ENCODE measurements around the gene C5orf58. TPM values are rescaled to one million over a fixed set of nuclear protein-coding genes. Genes with fewer than 3 reads are reported as not detected.

The C5orf58 gene
- total RNA-seq, result not detected in 2 replicates

- intact Hi-C loops (cut with micrococcal nuclease), result no loop called here
Measured at GRCh38 chr5:170232786-170233185, at the start of gene C5orf58. C5orf58 (plus strand) TSS chr5:170232985; CDS start chr5:170234977, 1,992 bp downstream.

- intact Hi-C loops (cut with micrococcal nuclease), result loop anchor here (1.0 kb wide), 1 partner anchor 84 kb away; no protein-coding TSS in a partner anchor
Measured at GRCh38 chr5:170183816-170184687, 48.7 kb upstream of the C5orf58 start.

GRCh38 chr5:170184737-170185136, 48.0 kb upstream of the C5orf58 start:
- intact Hi-C loops (cut with micrococcal nuclease), result loop anchor here (1.0 kb wide), 1 partner anchor 84 kb away; no protein-coding TSS in a partner anchor

- intact Hi-C loops (cut with micrococcal nuclease), result no loop called here
Measured at GRCh38 chr5:170186156-170186555, 46.6 kb upstream of the C5orf58 start.

GRCh38 chr5:170186856-170187255, 45.9 kb upstream of the C5orf58 start:
- intact Hi-C loops (cut with micrococcal nuclease), result no loop called here

GRCh38 chr5:170190436-170191134, 42.2 kb upstream of the C5orf58 start:
- intact Hi-C loops (cut with micrococcal nuclease), result no loop called here

GRCh38 chr5:170192829-170193228, 40.0 kb upstream of the C5orf58 start:
- intact Hi-C loops (cut with micrococcal nuclease), result no loop called here

- intact Hi-C loops (cut with micrococcal nuclease), result no loop called here
Measured at GRCh38 chr5:170195961-170196360, 36.8 kb upstream of the C5orf58 start.

- intact Hi-C loops (cut with micrococcal nuclease), result no loop called here
Measured at GRCh38 chr5:170200876-170201275, 31.9 kb upstream of the C5orf58 start.

- intact Hi-C loops (cut with micrococcal nuclease), result no loop called here
Measured at GRCh38 chr5:170201311-170201710, 31.5 kb upstream of the C5orf58 start.

- intact Hi-C loops (cut with micrococcal nuclease), result no loop called here
Measured at GRCh38 chr5:170202117-170202516, 30.7 kb upstream of the C5orf58 start.

GRCh38 chr5:170204202-170204601, 28.6 kb upstream of the C5orf58 start:
- intact Hi-C loops (cut with micrococcal nuclease), result no loop called here

- intact Hi-C loops (cut with micrococcal nuclease), result no loop called here
Measured at GRCh38 chr5:170206216-170206615, 26.6 kb upstream of the C5orf58 start.

- intact Hi-C loops (cut with micrococcal nuclease), result no loop called here
Measured at GRCh38 chr5:170206958-170207357, 25.8 kb upstream of the C5orf58 start.

GRCh38 chr5:170211575-170212334, 21.0 kb upstream of the C5orf58 start:
- intact Hi-C loops (cut with micrococcal nuclease), result no loop called here

- intact Hi-C loops (cut with micrococcal nuclease), result loop anchor here (1.0 kb wide), 1 partner anchor 116 kb away; no protein-coding TSS in a partner anchor
Measured at GRCh38 chr5:170216257-170216864, 16.4 kb upstream of the C5orf58 start.

GRCh38 chr5:170217831-170218230, 15.0 kb upstream of the C5orf58 start:
- intact Hi-C loops (cut with micrococcal nuclease), result no loop called here

- intact Hi-C loops (cut with micrococcal nuclease), result no loop called here
Measured at GRCh38 chr5:170218726-170219125, 14.1 kb upstream of the C5orf58 start.

GRCh38 chr5:170219615-170220014, 13.2 kb upstream of the C5orf58 start:
- intact Hi-C loops (cut with micrococcal nuclease), result no loop called here

- intact Hi-C loops (cut with micrococcal nuclease), result no loop called here
Measured at GRCh38 chr5:170220191-170220590, 12.6 kb upstream of the C5orf58 start.

- intact Hi-C loops (cut with micrococcal nuclease), result no loop called here
Measured at GRCh38 chr5:170221327-170221741, 11.5 kb upstream of the C5orf58 start.
